HEK293 (cell line): ENCODE results near the gene CSTF1.

Experiments used
- CTCF ChIA-PET: fragments of 350-600 bp; formaldehyde crosslinking; extraction: SDS; loops from one replicate; lab custom pipeline; 2021; ENCODE audit warnings: antibody characterized with exemption; lab: Yijun Ruan, JAX
- POLR2A ChIA-PET: fragments of 300-600 bp; formaldehyde crosslinking; extraction: SDS; loops from one replicate; lab custom pipeline; 2020; ENCODE audit warnings: antibody characterized with exemption, inconsistent platforms; lab: Yijun Ruan, JAX
- H3K27ac ChIP-seq: fragments of 200-500 bp; sonication (Bioruptor generic); 2 replicates; pipeline ENCODE4 v1.5.1; 2014; ENCODE audit warnings: low read depth, low read length, control low read depth, inconsistent platforms; ENCODE audit errors: extremely low read depth
- H3K36me3 ChIP-seq, 2 experiments: fragments of 200-500 bp in 1 of 2; sonication (Bioruptor generic) in 1 of 2; 1 replicate in 1 of 2; 2 replicates in 1 of 2; pipeline ENCODE4 v1.5.1; 2014 to 2017; ENCODE audit warnings: inconsistent platforms in 2 of 2, low read length in 2 of 2; ENCODE audit not compliant: control insufficient read depth in 2 of 2, insufficient read depth in 1 of 2
- H3K4me1 ChIP-seq: fragments of 200-500 bp; sonication (Bioruptor generic); 2 replicates; pipeline ENCODE4 v1.5.1; 2014; ENCODE audit warnings: mild to moderate bottlenecking, low read length, inconsistent platforms; ENCODE audit not compliant: control insufficient read depth, insufficient read depth
- H3K4me3 ChIP-seq: 2 replicates; pipeline ENCODE4 v1.5.1; 2011; ENCODE audit warnings: low read depth, mild to moderate bottlenecking, control low read depth, low read length, moderate library complexity
- H3K9me3 ChIP-seq: fragments of 200-500 bp; sonication (Bioruptor generic); 2 replicates; pipeline ENCODE4 v1.5.1; 2014; ENCODE audit warnings: low read depth, low read length, inconsistent platforms; ENCODE audit not compliant: control insufficient read depth, insufficient read depth
- CTCF ChIP-seq: fragments of 450-650 bp; formaldehyde crosslinking; IDR thresholded peaks from 2 replicates; pipeline ENCODE4 v1.5.1; 2016; ENCODE audit warnings: missing biosample characterization, missing genetic modification characterization
- FEZF1 ChIP-seq: fragments of 450-650 bp; formaldehyde crosslinking; IDR thresholded peaks from 2 replicates; pipeline ENCODE4 v1.5.1; 2016; ENCODE audit warnings: missing biosample characterization, missing genetic modification characterization
- HOXD13 ChIP-seq: sonication (generic); formaldehyde crosslinking; IDR thresholded peaks from 2 replicates; pipeline ENCODE4 v1.8.0; 2022; ENCODE audit warnings: missing genetic modification reagents, borderline replicate concordance
- IKZF3 ChIP-seq: fragments of 450-650 bp; IDR thresholded peaks from 2 replicates; pipeline ENCODE4 v1.5.0; 2018; ENCODE audit warnings: missing biosample characterization, mild to moderate bottlenecking, missing genetic modification characterization, moderate library complexity
- KLF17 ChIP-seq: fragments of 450-650 bp; formaldehyde crosslinking; IDR thresholded peaks from 2 replicates; pipeline ENCODE4 v1.5.1; 2016; ENCODE audit warnings: missing biosample characterization, missing genetic modification characterization
- KLF7 ChIP-seq: fragments of 450-650 bp; formaldehyde crosslinking; IDR thresholded peaks from 2 replicates; pipeline ENCODE4 v1.5.1; 2016; ENCODE audit warnings: missing biosample characterization, missing genetic modification characterization, borderline replicate concordance
- RBAK ChIP-seq: fragments of 450-650 bp; formaldehyde crosslinking; IDR thresholded peaks from 2 replicates; pipeline ENCODE4 v1.5.1; 2016; ENCODE audit warnings: missing biosample characterization, missing genetic modification characterization
- REST ChIP-seq: fragments of 450-650 bp; formaldehyde crosslinking; IDR thresholded peaks from 2 replicates; pipeline ENCODE4 v1.5.1; 2016; ENCODE audit warnings: missing biosample characterization, missing genetic modification characterization
- YY2 ChIP-seq: fragments of 450-650 bp; formaldehyde crosslinking; IDR thresholded peaks from 2 replicates; pipeline ENCODE4 v1.5.1; 2016; ENCODE audit warnings: missing biosample characterization, missing genetic modification characterization
- ZBTB17 ChIP-seq: fragments of 450-650 bp; formaldehyde crosslinking; IDR thresholded peaks from 2 replicates; pipeline ENCODE4 v1.5.1; 2016; ENCODE audit warnings: missing biosample characterization, missing genetic modification characterization
- ZBTB44 ChIP-seq: fragments of 450-650 bp; IDR thresholded peaks from 2 replicates; pipeline ENCODE4 v1.5.1; 2018; ENCODE audit warnings: missing biosample characterization, mild to moderate bottlenecking, missing genetic modification characterization
- ZBTB48 ChIP-seq: fragments of 450-650 bp; formaldehyde crosslinking; IDR thresholded peaks from 2 replicates; pipeline ENCODE4 v1.5.1; 2016; ENCODE audit warnings: missing biosample characterization, missing genetic modification characterization
- ZBTB7A ChIP-seq: fragments of 450-650 bp; formaldehyde crosslinking; IDR thresholded peaks from 2 replicates; pipeline ENCODE4 v1.5.1; 2016; ENCODE audit warnings: low read depth, missing biosample characterization, missing genetic modification characterization
- ZFP69B ChIP-seq: fragments of 450-650 bp; formaldehyde crosslinking; IDR thresholded peaks from 2 replicates; pipeline ENCODE4 v1.5.1; 2016; ENCODE audit warnings: missing biosample characterization, missing genetic modification characterization
- ZNF214 ChIP-seq: fragments of 450-650 bp; formaldehyde crosslinking; IDR thresholded peaks from 2 replicates; pipeline ENCODE4 v1.5.1; 2017; ENCODE audit warnings: missing biosample characterization, mild to moderate bottlenecking, missing genetic modification characterization, borderline replicate concordance
- ZNF341 ChIP-seq: fragments of 450-650 bp; formaldehyde crosslinking; IDR thresholded peaks from 2 replicates; pipeline ENCODE4; 2016; ENCODE audit warnings: low read depth, missing biosample characterization, missing genetic modification characterization
- ZNF362 ChIP-seq: fragments of 450-650 bp; formaldehyde crosslinking; IDR thresholded peaks from 2 replicates; pipeline ENCODE4 v1.5.1; 2016; ENCODE audit warnings: missing biosample characterization, missing genetic modification characterization
- ZNF449 ChIP-seq: fragments of 450-650 bp; formaldehyde crosslinking; IDR thresholded peaks from 2 replicates; pipeline ENCODE4 v1.5.1; 2017; ENCODE audit warnings: missing biosample characterization, mild to moderate bottlenecking, missing genetic modification characterization, moderate library complexity
- ZNF488 ChIP-seq: fragments of 450-650 bp; formaldehyde crosslinking; IDR thresholded peaks from 2 replicates; pipeline ENCODE4 v1.5.1; 2016; ENCODE audit warnings: missing biosample characterization, missing genetic modification characterization
- ZNF521 ChIP-seq: fragments of 450-650 bp; formaldehyde crosslinking; IDR thresholded peaks from 2 replicates; pipeline ENCODE4 v1.5.1; 2017; ENCODE audit warnings: missing biosample characterization, mild to moderate bottlenecking, missing genetic modification characterization
- ZNF561 ChIP-seq: fragments of 450-650 bp; IDR thresholded peaks from 2 replicates; pipeline ENCODE4 v1.5.1; 2018; ENCODE audit warnings: missing biosample characterization, missing genetic modification characterization, borderline replicate concordance
- ZNF768 ChIP-seq: fragments of 450-650 bp; formaldehyde crosslinking; IDR thresholded peaks from 2 replicates; pipeline ENCODE4 v1.5.1; 2018; ENCODE audit warnings: missing biosample characterization, mild to moderate bottlenecking, missing genetic modification characterization
- ZNF837 ChIP-seq: fragments of 450-650 bp; formaldehyde crosslinking; IDR thresholded peaks from 2 replicates; pipeline ENCODE4 v1.5.1; 2016; ENCODE audit warnings: missing biosample characterization, missing genetic modification characterization

The CSTF1 gene

GRCh38 chr20:56392132-56392880 lies at the start of gene CSTF1, which contains the start of gene AURKA (continued):
- TF ChIP-seq ZNF488 (tag by site-specific recombination) (no peak), FEZF1 (peak; percentile 21; the same call in 1 of the 2 replicates), ZNF214 (tag by site-specific recombination) (no peak), REST (tag by site-specific recombination) (peak; percentile 60; the same call in 1 of the 2 replicates), HOXD13 (CRISPR knock-in tag) (peak; percentile 87), YY2 (tag by site-specific recombination) (peak; percentile 95), ZNF768 (tag by site-specific recombination) (no peak), ZBTB7A (tag by site-specific recombination) (no peak), IKZF3 (tag by site-specific recombination) (peak; percentile 81), ZNF561 (tag by site-specific recombination) (peak; percentile 93), ZBTB48 (tag by site-specific recombination) (peak; percentile 30; the same call in 1 of the 2 replicates), ZFP69B (tag by site-specific recombination) (peak; percentile 55; the same call in 1 of the 2 replicates), ZBTB44 (tag by site-specific recombination) (no peak), ZNF521 (tag by site-specific recombination) (no peak)
- TF ChIP-seq, all 188 proteins: peak for 54

- CTCF ChIA-PET, result interaction anchor here (0.6 to 2.9 kb wide), 7 partner anchors 10 to 1294 kb away, joined by 3 to 15 read pairs (median 6); partner anchors contain the start of gene MC3R
- POLR2A ChIA-PET, result no interaction called here
- H3K4me3 ChIP-seq, result no peak overlapping the region
- H3K9me3 ChIP-seq, result no peaks in the 10 kb centered on the region
- H3K4me1 ChIP-seq, result peaks cover 6% of the 10 kb centered on the region; the same call in 1 of the 2 replicates
- H3K36me3 ChIP-seq, result no peaks in the 10 kb centered on the region
- H3K27ac ChIP-seq, result no peak overlapping the region
- TF ChIP-seq CTCF (no peak), KLF17 (tag by site-specific recombination) (no peak), ZBTB17 (tag by site-specific recombination) (no peak), KLF7 (tag by site-specific recombination) (no peak), ZNF341 (tag by site-specific recombination) (no peak), ZNF449 (tag by site-specific recombination) (no peak), ZNF362 (tag by site-specific recombination) (no peak), RBAK (tag by site-specific recombination) (no peak), ZNF837 (tag by site-specific recombination) (no peak)
Measured at GRCh38 chr20:56342783-56343182, 49.7 kb upstream of the CSTF1 start.
